NOMO-1 treated with DMSO at 0.1 percent for 48 hours (cell line): ENCODE measurements around the gene BNC2.

Experiments used
- DNase-seq: peaks from one replicate; lab custom pipeline; 2025; ENCODE audit not compliant: unreplicated experiment; lab: John Stamatoyannopoulos, UW

Gene BNC2

GRCh38 chr9:16427873-16428427, 442.5 kb downstream of the BNC2 start:
- DNase-seq, result no peak

GRCh38 chr9:16426716-16427115, 443.8 kb downstream of the BNC2 start:
- DNase-seq, result no peak

DNA sequence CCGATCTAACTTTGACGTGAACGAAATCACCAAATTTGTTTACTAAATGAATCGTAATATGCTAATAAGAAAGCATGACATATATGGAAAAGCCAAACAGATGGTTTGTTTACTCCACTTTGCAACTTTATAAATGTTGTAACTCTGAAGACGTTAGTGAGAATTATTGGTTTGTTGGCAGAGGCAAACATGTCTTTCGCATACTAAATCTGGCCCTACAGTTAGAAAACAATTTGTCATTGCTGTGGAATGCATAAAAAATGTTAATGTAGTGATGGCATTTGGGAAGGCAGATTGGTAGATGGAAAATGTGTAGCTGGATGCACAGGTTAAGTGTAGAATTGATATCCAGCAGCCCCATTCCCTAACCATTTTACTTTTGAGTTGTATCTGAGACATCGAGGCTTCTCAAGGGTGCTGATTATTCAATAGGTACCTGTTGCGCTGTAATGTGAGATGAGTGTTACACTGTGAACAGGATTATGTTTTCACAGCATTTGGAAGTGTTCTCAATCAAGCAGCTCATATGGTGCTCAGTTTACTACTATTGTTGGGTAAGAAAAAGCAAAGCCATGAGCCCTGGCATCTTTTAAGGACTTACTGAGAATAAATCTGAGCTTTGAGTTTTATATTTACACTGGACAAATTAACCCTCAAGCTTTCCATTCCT, 444.8 kb downstream of the BNC2 start:
- DNase-seq, result no peak

DNA sequence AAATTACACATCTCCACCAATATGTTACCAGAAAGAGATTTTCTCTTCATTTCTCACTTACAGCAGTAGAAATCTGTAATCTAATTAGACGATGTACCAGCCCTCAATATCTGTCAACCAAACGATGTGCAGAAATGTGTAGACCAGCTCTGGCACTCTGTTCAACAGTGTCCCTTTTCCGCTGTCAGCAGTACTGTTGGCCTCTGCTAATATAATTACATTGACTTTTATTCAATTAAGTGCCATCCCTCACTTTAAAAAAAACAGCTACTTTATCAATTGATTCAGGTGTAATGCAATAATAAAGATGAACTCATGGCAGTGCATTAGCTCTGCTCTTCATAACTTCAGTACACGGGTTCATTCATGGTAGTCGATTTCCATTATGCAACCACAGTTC, 448.4 kb downstream of the BNC2 start:
- DNase-seq, result no peak

DNA sequence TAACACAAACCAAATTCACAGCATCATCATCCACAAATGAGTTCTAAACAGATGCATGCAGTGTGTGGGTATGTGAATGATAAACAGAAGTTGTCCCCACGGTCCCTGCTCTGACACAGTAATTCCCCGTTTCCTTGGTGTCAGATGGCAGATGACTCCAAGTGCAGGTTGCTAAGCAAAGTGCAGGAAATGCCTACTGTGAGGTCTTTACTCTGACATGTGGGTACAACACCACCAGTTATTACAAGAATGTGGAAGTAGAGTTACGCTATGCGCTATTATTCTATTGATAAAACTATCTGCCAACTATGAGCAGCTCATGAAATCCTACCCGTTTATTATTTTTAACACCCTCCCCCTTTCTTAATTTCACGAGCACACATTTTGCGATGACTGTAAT, 448.9 kb downstream of the BNC2 start:
- no peak for DNase-seq

DNA sequence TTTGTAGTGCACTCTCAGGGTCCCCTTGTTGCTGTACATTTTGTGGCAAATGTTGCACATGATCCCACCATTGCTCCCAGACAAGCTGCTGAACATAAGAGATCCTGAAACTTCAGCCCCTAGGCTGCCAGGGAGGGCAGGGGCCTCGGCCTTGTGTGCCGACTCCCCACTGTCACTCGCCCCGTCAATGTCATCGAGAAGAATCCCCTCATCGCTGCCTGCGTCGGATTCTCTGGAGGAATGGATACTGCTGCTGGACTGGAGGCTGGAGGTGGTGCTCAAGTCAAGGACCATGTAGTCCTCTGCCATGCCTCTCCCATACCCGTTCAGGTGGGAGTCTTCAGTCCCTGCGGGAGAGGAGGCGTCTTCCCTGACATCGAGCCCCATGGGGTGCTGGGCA, 451.3 kb downstream of the BNC2 start:
- DNase-seq, result no peak

- DNase-seq, result no peak
These were observed 451.7 kb downstream of the BNC2 start for GRCh38 chr9:16418721-16419120.

DNA sequence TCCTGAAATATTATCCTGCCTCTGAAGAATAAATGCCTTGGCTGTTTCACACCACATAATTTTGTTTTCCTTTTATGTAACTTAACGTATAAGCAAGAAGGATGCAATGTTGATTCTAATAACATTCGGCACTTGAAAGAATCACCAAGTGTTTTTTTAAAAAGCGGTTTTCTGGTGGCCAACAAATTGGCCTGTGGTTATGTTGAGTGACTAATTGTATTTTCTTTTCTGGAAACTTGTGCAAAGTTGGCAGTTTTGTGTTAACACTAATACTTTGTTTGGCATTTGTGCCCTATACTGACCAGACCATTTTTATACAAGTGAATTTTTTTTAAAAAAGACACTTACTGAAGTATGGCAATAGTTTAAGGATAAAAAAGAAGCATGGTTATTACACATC, 452.7 kb downstream of the BNC2 start:
- no peak for DNase-seq

- DNase-seq, result no peak
These were observed 453.3 kb downstream of the BNC2 start for GRCh38 chr9:16417161-16417560.

GRCh38 chr9:16414451-16414850, 456.0 kb downstream of the BNC2 start:
- DNase-seq, result no peak

- no peak for DNase-seq
These were observed 456.9 kb downstream of the BNC2 start for GRCh38 chr9:16413509-16414016.

DNA sequence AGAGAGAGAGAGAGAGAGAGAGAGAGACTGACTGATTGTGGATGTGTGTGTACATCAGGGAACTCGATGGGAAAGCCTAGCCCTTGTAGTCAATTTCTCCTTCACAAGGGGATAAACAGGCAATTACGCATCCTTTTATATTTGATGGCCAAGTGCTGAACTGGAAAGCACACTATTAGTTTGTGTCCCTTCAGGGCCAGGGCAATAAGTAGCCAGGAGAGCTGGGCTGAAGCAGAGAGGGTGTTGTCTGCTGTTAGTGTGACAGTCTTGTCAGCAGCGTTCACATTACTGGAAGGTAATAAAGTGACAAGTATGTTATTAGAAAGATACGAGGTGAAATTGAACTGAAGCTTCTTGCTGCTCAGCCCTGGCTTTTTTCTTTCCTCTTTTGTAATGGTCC, 457.7 kb downstream of the BNC2 start:
- no peak for DNase-seq

- DNase-seq, result no peak
These were observed 459.2 kb downstream of the BNC2 start for GRCh38 chr9:16411311-16411710.

DNA sequence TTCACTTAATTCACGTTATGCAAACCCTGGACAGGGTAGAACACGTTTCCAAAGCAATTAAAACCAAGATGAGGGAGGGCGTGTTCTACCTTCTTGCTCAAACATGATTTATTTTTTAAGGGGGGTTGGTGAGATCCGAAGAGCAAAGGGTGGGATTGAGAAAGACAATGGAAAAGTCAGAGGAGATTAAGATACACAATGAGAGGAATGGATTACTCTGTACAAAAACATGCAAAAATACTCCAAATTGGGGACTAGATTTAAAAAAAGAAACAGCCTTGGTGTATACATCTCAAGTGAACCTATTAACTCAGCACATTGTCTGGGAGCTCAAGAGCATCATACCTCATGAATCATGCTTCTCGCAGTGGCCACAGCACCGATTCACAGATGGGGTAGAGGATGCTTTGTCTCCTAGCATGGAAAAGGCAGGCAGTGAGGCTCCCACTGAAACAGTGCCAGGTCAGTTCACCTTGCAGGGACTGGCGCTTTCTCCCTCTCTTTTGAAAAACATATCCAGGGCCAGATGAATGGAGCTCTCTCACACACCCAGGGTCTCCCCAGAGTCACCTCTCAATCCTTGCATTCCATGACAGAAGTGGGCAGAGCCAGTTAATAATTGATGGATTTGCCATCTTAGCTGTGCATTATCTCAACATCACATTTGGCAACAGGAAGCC, 459.7 kb downstream of the BNC2 start:
- no peak for DNase-seq

DNA sequence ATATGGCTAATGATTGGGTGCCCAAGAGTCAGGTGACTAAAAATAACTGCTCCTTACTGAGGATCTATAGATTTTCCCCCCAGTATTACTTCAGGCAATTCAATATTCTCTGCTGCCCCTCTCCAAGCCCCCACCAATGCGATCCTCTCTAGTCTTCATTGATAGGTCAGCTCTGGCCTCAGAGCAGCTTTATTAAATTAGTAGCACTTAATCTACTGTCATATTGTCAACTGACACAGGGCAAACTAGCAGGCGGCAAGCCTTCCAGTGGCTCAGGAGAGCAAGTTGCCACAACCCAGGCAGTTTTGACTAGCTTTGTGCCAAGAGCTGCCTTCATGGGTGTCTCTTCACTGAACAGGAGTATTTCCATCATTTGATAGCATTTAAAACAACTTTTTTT, 462.9 kb downstream of the BNC2 start:
- DNase-seq, result no peak

DNA sequence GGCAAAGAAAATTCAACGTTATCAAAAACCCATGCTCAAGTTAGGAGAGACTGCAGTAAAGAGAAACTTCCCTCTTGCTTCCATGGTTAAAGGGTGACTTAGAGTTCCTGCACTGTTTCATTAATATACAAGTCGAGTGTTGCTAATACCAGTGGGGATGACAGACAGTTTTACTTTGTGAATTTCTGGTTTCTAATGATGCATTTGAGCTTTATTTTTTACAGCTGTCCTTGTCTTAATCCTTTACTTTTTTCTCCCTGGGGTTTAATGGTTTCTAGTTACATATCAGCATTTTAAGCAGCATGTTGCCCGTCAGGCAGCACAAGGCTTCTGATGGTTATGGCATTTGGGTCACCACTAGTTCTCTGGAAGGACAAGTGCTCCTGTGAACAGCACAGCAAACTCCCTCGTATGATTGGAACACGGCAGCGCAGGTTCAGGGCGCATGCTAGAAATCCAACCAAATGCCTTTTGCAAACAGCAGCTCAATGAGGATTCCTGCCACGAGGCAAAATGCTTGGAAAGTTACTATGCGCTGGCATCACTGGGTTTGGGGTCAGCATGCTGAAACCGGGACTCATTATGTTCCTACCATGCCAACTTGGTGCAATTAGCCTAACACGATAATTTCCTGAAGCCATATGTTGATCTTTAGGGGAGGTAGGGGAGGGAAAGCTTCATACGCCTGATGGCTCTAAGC, 463.8 kb downstream of the BNC2 start:
- DNase-seq, result no peak

DNA sequence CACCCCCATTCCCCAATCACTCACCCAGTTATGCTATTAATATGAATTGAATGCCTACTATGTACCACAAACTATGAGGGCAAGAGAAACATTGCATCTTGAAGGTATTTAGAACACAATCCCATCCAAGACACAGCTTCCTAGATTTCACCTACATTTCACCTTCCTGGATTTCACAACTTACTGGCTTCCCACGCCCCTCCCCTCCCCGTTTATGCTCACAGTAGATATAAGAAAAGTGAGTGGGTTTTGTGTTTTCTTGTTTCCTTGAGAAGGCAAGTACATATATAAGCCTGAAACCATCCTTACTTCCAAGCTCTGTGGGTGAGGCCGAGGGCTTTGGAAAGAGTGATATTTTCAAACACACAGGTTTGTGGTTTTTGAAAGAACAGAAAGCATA, 465.0 kb downstream of the BNC2 start:
- DNase-seq, result no peak

- DNase-seq, result no peak
These were observed 468.8 kb downstream of the BNC2 start for GRCh38 chr9:16401701-16402100.

- DNase-seq, result no peak
These were observed 471.8 kb downstream of the BNC2 start for GRCh38 chr9:16398691-16399090.

GRCh38 chr9:16396389-16396788, 474.1 kb downstream of the BNC2 start:
- no peak for DNase-seq

DNA sequence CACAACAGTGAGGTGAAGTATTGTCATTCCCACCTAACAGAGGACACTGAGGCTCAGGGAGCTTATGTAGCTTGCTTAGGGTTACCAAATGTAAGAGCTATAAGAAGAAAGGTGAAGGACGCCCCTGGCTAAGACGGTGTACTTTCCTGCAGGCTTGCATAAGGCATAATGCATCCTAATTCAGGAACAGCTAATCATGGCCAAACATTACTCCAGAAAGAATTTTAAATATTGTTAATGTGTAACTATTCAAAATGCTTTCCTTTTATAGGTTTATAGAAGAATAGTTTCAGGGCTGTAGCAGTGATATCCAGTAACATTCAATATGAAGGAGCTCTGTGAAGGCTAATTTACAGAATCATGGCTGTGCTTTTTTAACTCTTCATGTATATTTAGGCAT, 479.1 kb downstream of the BNC2 start:
- no peak for DNase-seq

DNA sequence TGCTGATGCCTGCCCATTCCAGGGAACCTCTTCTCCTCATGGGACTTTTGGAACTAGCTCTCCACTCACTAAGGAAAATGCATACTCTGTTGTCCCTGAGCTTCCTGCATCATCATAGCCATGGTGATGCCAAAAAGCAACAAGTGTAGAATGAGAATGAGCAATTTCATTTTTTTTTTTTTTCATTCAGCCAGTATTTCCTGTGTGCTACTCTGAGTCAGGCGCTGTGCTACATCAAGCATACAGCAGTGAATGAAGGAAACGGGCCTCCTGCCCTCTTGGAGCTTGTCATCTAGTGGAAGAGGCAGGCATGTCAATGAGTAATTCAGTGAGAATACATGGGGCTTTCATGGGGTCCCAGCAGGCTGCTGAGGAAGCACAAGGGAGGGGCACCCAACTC, 483.1 kb downstream of the BNC2 start:
- DNase-seq, result no peak
